Natural killer cell (primary cell): Measurements from ENCODE around the gene HPSE2. TPM values are rescaled to one million over a fixed set of nuclear protein-coding genes. Genes with fewer than 3 reads are reported as not detected.

ENCODE experiments used
- ATAC-seq, 3 donors: fragments of 150-1000 bp in 2 of 3; fragments of 200-7000 bp in 1 of 3; cut with Tn5 transposase; 1 replicate in 1 of 3; 2 replicates in 2 of 3; pipeline ENCODE4 v1.10.0; 2021; ENCODE audit warnings: mild to moderate bottlenecking in 2 of 3, moderate library complexity in 2 of 3
- DNase-seq, 2 donors: peaks; one replicate each; pipeline versions ENCODE4 v3.0.0 to v3.0.0-alpha.2; 2013 to 2021; ENCODE audit warnings: mixed read lengths in 1 of 2
- H3K27ac ChIP-seq: one replicate; pipeline ENCODE4 v1.5.1; 2013; ENCODE audit warnings: mild to moderate bottlenecking, low read length
- H3K27me3 ChIP-seq: one replicate; pipeline ENCODE4 v1.6.1; 2013; ENCODE audit warnings: low read length; ENCODE audit not compliant: control insufficient read depth, insufficient read depth
- H3K36me3 ChIP-seq: one replicate; pipeline ENCODE4 v1.6.1; 2013; ENCODE audit warnings: low read length; ENCODE audit not compliant: control insufficient read depth, insufficient read depth
- H3K4me1 ChIP-seq: one replicate; pipeline ENCODE4 v1.6.1; 2013; ENCODE audit warnings: low read length; ENCODE audit not compliant: control insufficient read depth, insufficient read depth
- H3K4me3 ChIP-seq: one replicate; pipeline ENCODE4 v1.5.1; 2013; ENCODE audit warnings: low read length
- H3K9me3 ChIP-seq: one replicate; pipeline ENCODE4 v1.6.1; 2013; ENCODE audit warnings: low read length; ENCODE audit not compliant: control insufficient read depth, insufficient read depth
- H3K27ac Mint-ChIP-seq, 2 donors: one replicate each; pipeline ENCODE4 v1.8.0; 2022; ENCODE audit warnings: mild to moderate bottlenecking in 2 of 2, mixed read lengths in 2 of 2, moderate library complexity in 1 of 2
- H3K27me3 Mint-ChIP-seq, 2 donors: one replicate each; pipeline ENCODE4 v1.8.0; 2022; ENCODE audit warnings: low read depth in 2 of 2, mixed read lengths in 2 of 2
- H3K36me3 Mint-ChIP-seq: one replicate; pipeline ENCODE4 v1.8.0; 2022; ENCODE audit warnings: mixed read lengths
- H3K4me1 Mint-ChIP-seq, 2 donors: one replicate each; pipeline ENCODE4 v1.8.0; 2022; ENCODE audit warnings: mixed read lengths in 2 of 2
- H3K4me3 Mint-ChIP-seq: one replicate; pipeline ENCODE4 v1.8.0; 2022; ENCODE audit warnings: mild to moderate bottlenecking, moderate library complexity, mixed read lengths
- H3K9me3 Mint-ChIP-seq, 2 donors: one replicate each; pipeline ENCODE4 v1.8.0; 2022; ENCODE audit warnings: mixed read lengths in 2 of 2
- CTCF ChIP-seq: fragments of 200-600 bp; IDR thresholded peaks from one replicate; pipeline ENCODE4 v1.8.0; 2022; ENCODE audit warnings: antibody characterized with exemption
- WGBS: methylation state at CpG from one replicate; pipeline ENCODE4 v1.1.7; 2013; ENCODE audit warnings: missing lambda C conversion rate; ENCODE audit not compliant: insufficient coverage; 5-methylcytosine and 5-hydroxymethylcytosine counted together
- intact Hi-C: fragments of 100-400 bp; cut with micrococcal nuclease; formaldehyde crosslinking; loops from one replicate; pipeline ENCODE4 v1.14.2; 2022
- total RNA-seq, 4 donors: library from RNA; stranded (reverse); fragments of 120-200 nt in 1 of 4; gene quantifications; one replicate each; pipeline versions ENCODE4 v1.2.3 to v1.2.4, GENCODE V29; 2013 to 2022

Gene HPSE2
- total RNA-seq, 3 donors from 2014 or later (not counting 1 experiment from before 2014, with no cell fraction given): not detected

- Histone ChIP-seq H3K4me3 (no peak overlapping the region), H3K9me3 (no peaks in the 10 kb centered on the region), H3K27ac (no peak overlapping the region), H3K36me3 (no peaks in the 10 kb centered on the region), H3K27me3 (peaks cover 2% of the 10 kb centered on the region), H3K4me1 (no peaks in the 10 kb centered on the region)
- Mint-ChIP-seq H3K36me3 (peaks cover 14% of the 10 kb centered on the region), H3K9me3 (peaks cover 7 to 11% of the 10 kb centered on the region in 2 donors), H3K4me3 (no peak overlapping the region), H3K4me1 (no peaks in the 10 kb centered on the region), H3K27ac (no peak overlapping the region), H3K27me3 (peaks cover 14 to 16% of the 10 kb centered on the region in 2 donors)
- DNase-seq: no peak
- TF ChIP-seq CTCF: no peak
- WGBS: no CpG with 5 or more reads among the region's 1 CpG
- no peak for ATAC-seq
- intact Hi-C loops: no loop called here
Measured at GRCh38 chr10:98687685-98688084, 548.0 kb downstream of the HPSE2 start.

DNA sequence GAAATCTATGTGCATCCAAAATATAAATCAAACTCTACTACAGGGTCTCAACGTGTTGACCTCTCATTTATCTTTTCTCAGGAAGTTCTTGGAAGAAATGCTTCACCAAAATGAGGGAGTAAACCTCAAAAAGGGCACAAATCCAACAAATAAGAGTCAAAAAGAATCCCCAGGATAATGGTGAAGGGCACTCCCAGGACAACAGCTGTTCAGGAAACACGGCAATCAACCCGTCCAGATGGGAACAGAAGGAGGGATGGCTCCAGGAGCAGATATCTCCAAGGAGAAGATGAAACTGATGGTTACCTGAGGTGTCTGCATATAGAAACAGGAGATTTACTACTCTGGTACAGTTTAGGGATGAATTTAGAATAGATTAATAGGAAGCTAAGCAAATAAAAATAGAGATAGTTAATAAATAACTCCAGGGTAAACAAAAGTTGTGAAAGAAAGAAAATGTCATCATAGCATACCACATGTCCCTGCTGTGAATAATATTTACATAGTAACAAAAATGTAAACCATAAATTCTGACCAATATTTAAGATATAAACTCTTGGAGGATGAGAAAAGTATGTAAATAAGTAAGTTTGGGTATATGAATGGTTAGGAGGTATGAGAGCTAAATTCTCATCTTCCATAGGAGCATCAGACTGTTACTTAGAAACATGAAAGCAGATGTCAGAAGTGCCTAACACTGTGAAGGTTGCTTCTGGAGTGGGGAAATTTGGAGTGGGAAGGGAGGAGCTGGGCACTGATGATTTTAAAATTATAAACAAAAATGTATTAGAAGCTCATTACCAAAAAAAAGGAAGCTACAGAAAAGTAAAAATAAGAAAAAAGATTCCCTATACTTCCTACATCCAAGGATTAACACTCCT is 551.4 kb downstream of the HPSE2 start:
- 32% methylated on average over 3 of the region's 3 CpGs for WGBS
- H3K36me3 ChIP-seq: no peaks in the 10 kb centered on the region
- no peak overlapping the region for H3K4me3 Mint-ChIP-seq

GRCh38 chr10:98676895-98677294 is 558.8 kb downstream of the HPSE2 start:
- no peaks in the 10 kb centered on the region for H3K9me3 Mint-ChIP-seq

More for the DNA sequence above, 551.4 kb downstream of the HPSE2 start:
- no peak overlapping the region for H3K27ac Mint-ChIP-seq
- no peaks in the 10 kb centered on the region for H3K9me3 ChIP-seq
- TF ChIP-seq CTCF: no peak
- DNase-seq (no peak), ATAC-seq (no peak)
- no peak overlapping the region for H3K27ac ChIP-seq
- H3K36me3 Mint-ChIP-seq: peaks cover 14% of the 10 kb centered on the region
- peaks cover 13 to 16% of the 10 kb centered on the region in 2 donors for H3K27me3 Mint-ChIP-seq
- H3K27me3 ChIP-seq: peaks cover 5% of the 10 kb centered on the region
- no peak overlapping the region for H3K4me3 ChIP-seq
- H3K9me3 Mint-ChIP-seq: peaks cover 3 to 11% of the 10 kb centered on the region in 2 donors
- no peaks in the 10 kb centered on the region for H3K4me1 ChIP-seq
- intact Hi-C loops: no loop called here
- H3K4me1 Mint-ChIP-seq: no peaks in the 10 kb centered on the region

More at GRCh38 chr10:98676895-98677294, 558.8 kb downstream of the HPSE2 start:
- no peak overlapping the region for H3K4me3 ChIP-seq
- no peaks in the 10 kb centered on the region for H3K27me3 ChIP-seq
- Mint-ChIP-seq H3K36me3 (no peaks in the 10 kb centered on the region), H3K27ac (no peak overlapping the region), H3K27me3 (peaks cover 6 to 19% of the 10 kb centered on the region in 2 donors), H3K4me1 (no peaks in the 10 kb centered on the region), H3K4me3 (no peak overlapping the region)
- no peaks in the 10 kb centered on the region for H3K9me3 ChIP-seq
- no peak overlapping the region for H3K27ac ChIP-seq
- no peak for ATAC-seq
- TF ChIP-seq CTCF: no peak
- no peaks in the 10 kb centered on the region for H3K4me1 ChIP-seq
- intact Hi-C loops: no loop called here
- no peaks in the 10 kb centered on the region for H3K36me3 ChIP-seq
- DNase-seq: no peak
